ENCODE measurements around the gene FASLG.

The FASLG gene

DNA sequence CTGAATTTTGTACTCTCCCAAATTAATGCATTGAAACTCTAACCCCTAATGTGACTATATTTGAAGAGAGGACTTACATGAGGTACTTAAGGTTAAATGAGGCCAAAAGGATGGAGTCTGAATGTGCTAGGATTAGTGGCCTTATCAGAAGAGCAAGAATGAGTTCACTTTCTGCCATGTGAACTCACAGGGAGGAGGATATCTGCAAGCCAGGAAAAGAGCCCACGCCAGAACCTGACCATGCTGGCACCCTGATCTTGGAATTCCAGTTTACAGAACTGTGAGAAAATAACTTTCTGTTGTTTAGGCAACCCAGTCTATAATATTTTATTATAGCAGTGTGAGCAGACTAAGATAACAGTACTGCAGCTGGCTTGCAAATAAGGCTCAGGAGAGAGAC lies 12.2 kb upstream of the FASLG start:
- no peak for DNase-seq (ENCODE audit: low read depth)

DNA sequence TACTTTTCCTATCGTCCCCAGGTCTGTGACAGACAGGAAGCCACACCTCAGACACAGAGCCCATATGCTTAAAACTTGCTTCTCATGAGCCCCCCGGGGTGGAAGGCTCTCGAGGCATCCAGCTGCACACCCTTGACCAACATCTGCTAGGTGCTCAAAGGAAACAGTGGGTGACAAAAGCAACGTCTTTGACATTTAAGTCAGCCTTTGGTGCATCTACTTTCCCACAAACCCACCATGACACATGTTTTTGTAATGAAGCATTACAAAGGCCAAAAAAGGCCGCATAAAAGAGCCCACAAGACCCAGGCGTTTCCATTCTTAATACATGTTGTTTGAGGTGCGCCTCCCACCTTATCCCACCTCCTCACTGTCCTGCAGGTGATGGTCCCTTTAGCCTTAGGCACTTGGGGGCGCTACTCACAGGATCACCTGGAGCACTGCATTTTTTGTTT lies 11.8 kb upstream of the FASLG start:
- DNase-seq (ENCODE audit: low read depth): no peak

DNA sequence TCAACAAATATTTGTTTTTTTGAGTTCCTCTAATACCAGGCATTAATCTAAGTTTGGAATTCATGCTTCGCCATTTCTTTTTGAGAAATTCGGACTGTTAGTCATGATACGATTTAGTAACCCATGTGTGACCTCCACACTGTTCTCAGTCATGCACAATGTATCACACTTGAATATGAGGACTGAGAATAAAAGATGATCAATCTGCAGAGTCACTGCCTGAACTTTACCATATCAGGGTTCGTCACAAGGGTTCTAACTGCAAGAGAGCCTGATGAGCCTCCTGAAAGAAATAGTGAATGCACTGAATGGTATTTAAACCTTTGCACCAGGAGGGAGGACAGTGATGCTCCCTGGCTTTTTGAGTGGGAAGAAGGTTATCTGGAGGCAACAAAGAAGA lies 10.9 kb upstream of the FASLG start:
- no peak for DNase-seq (ENCODE audit: low read depth)

DNA sequence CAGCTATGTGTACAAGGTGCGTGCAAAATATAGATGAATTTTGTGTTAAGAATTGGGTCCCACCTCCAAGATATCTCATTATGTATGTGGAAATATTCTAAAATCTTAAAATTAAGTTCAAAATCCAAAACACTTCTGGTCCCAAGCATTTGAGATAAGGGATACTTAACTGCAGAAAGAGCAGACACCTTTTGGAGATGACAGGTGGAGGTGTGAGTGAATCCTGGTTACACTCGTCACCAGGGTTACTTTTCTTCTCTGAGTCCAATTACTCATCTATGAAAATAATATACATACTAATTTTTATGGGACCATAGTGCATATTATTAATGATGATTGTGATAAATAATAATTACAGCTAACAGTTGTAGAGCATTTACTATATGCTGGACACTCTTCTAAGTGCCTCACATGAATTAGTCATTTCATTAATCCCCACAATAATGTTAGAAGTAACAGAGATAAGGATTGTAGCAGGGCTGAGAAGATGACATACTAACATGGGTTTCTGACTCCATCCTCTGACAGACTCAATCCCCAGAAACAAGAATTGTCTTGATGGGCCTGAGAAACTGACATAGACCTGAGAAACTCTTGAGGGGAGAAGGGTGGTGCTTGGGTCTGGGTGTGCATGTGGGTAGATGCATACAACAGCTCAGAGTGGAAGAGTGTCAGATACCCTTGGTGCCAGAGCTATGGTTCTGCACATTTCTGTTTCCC lies 8.3 kb upstream of the FASLG start:
- DNase-seq (ENCODE audit: low read depth): no peak

- no peak for DNase-seq (ENCODE audit: low read depth)
These were observed 5.7 kb upstream of the FASLG start for GRCh38 chr1:172653015-172653709.

- no peak for DNase-seq (ENCODE audit: low read depth)
These were observed 4.4 kb upstream of the FASLG start for GRCh38 chr1:172654535-172654934.

- no peak for DNase-seq (ENCODE audit: low read depth)
These were observed 2.3 kb upstream of the FASLG start for GRCh38 chr1:172656576-172656975.

DNA sequence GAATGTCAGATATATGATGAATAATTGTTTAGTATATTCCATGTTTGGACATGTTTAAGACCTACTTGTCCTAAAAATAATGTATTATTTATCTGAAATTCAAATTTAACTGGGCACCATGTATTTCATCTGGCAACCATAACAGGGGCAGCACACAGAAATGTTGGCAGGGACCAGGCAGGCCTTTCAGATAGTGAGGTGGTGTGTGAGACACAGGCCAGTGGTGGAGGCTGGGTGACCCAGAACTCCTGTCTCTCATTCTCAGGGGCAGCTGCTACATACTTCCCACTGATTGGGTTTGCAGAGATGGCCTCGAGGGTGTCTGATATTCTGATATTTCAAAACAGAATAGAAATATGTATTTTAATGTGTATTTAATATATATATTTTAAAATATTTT lies 1.3 kb upstream of the FASLG start:
- DNase-seq (ENCODE audit: low read depth): no peak

DNA sequence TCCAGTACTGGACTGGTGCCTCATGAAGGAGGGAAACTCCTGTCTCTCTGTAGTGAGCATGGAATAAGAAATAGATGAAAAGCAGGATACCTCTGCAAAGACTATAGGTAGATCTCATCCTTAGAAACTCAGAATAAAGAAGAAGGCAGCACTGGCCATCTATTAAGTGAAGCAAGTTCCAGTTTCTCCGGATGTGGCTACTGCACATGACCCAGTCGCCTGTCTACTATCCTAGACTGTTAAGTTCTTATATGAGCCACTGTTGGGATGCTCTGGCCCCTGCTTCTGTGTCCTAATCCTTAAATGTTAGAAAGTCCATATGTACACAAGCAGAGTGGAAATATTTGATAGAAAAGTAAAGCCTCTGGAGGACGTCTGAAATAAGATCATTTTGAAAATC lies 2.2 kb downstream of the FASLG start:
- no peak for DNase-seq (ENCODE audit: low read depth)

GRCh38 chr1:172662464-172663109 lies 3.7 kb downstream of the FASLG start:
- peak; percentile 85 for DNase-seq (ENCODE audit: low read depth)

GRCh38 chr1:172663732-172664131 lies 4.8 kb downstream of the FASLG start:
- no peak for DNase-seq (ENCODE audit: low read depth)

GRCh38 chr1:172668097-172668496 lies 9.2 kb downstream of the FASLG start:
- DNase-seq (ENCODE audit: low read depth): no peak

DNA sequence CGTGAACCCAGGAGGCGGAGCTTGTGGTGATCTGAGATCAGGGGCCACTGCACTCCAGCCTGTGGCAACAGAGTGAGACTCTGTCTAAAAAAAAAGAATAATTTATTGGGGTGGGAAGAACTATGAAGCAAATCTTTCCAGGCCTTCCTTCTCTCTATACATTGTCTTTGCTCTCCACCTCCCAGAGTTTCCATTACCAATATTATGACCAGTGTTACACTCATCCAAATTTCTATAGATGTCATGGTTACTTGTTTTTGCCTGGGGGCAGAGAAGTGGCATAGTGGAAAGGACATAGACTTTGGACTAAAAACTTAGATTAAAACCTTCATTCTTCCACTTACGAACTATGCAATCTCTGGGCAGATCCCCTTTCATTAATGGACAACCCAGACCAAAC lies 10.1 kb downstream of the FASLG start:
- no peak for DNase-seq (ENCODE audit: low read depth)

GRCh38 chr1:172670316-172670715 lies 11.4 kb downstream of the FASLG start:
- no peak for DNase-seq (ENCODE audit: low read depth)

DNA sequence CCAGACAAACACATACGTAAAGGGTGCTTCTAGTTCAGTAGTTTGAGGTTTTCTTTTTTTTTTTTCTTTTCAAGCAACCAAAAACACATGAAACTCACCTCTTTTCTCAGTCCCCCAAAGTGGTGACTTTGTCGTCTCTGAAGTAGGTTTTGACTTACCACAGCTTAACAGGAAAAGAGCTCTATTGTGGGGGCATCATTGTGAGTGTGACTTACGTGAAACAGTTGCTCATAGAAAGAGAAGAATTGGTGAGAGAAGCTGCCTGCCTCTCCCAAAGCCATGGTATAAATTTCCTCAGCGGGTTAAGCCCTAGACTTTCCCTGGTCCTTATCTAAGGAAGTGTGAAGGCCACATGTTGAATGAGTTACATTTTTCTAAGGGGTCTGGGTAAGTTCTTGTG lies 11.9 kb downstream of the FASLG start:
- peak; percentile 41 for DNase-seq (ENCODE audit: low read depth)

- DNase-seq (ENCODE audit: low read depth): no peak
These were observed 12.7 kb downstream of the FASLG start for GRCh38 chr1:172671591-172671990.

- no peak for DNase-seq (ENCODE audit: low read depth)
These were observed 13.8 kb downstream of the FASLG start for GRCh38 chr1:172672720-172673119.

DNA sequence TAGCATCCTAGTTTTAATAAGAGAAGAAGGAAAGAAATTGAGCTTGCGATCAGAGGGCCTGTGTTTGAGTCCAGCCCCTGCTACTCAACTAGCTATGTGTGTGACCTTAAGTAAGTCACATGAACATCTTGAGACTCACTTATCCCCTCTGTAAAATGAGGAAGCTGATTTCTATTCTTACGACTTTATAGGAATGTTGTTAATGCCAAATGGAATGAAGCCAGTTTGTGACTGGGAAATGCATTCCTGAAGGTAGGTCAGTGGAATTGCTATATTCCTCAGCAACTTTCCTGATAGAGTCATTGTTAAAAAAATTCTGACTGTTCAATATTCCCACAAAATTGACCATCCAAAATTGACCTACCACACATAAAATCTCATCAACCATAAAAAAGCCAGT lies 14.9 kb downstream of the FASLG start:
- no peak for DNase-seq (ENCODE audit: low read depth)

DNA sequence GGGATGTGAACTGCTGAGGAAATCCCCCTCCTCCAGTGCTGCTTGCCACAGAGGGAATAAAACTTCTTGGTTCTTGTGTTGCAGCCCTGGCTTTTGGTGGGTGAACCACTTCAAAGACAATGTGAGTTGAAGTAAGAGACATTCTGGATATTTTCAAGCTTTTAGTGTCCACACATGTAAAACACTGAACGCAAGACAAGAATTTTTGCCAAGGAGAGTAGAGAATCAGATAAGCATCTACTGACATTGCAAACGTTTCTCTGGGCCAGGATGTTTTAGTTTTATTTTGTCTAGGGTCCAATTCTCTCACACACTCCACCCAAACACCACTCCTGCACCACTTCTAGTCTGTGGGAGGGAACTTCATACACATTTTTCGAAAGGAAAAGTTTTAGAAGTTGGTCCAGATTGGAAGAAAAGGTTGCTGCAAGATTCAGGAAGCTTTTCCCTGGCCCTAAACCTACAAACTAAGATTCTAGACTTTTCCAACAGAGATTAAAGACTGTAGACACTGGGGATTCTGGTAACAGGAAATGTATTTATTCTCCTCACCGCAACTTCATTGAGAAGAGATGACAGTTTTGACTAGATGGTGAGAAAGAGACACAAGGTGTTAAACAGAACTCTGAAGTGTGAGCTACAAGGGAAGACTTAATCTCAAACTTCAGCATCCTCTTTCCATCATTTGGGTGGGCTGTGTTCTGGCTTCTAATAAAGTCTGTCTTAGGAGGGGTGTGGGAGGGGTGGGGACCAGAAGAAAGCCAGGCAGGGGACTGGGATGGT lies 16.1 kb downstream of the FASLG start:
- no peak for DNase-seq (ENCODE audit: low read depth)

- no peak for DNase-seq (ENCODE audit: low read depth)
These were observed 20.3 kb downstream of the FASLG start for GRCh38 chr1:172679000-172679772.

- DNase-seq (ENCODE audit: low read depth): no peak
These were observed 21.3 kb downstream of the FASLG start for GRCh38 chr1:172680244-172680643.
